NCI-H1417 treated with DMSO at 0.1 percent for 48 hours (cell line): ENCODE measurements around the gene ISCA2.
"Not testable (repeated sequence)": the region's sequence is repeated elsewhere in the genome, so short reads cannot be mapped to it uniquely, and the experiment has no call there.

Experiments used
- DNase-seq: peaks from one replicate; lab custom pipeline; 2025; lab: John Stamatoyannopoulos, UW

Gene ISCA2

DNA sequence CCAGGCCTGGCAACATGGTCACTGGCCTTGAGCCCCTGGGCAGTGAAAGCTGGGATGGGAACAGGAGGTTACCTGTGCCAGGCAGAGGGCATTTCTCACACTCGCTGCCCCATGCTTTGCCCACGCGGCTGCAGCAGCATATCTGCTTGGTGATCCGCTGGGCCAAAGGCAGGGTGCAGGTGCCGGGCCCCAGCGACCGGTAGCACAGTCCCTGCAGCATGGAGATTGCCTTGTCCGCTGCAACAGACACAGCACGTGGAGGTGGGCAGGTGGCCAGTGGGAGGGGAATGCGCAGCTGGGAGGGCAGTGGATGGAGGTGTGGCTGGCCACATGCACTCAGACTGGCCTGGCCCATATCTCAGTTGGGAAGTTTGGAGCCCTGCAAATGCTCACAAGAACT is 35.3 kb downstream of the ISCA2 start:
- DNase-seq, result no peak

DNA sequence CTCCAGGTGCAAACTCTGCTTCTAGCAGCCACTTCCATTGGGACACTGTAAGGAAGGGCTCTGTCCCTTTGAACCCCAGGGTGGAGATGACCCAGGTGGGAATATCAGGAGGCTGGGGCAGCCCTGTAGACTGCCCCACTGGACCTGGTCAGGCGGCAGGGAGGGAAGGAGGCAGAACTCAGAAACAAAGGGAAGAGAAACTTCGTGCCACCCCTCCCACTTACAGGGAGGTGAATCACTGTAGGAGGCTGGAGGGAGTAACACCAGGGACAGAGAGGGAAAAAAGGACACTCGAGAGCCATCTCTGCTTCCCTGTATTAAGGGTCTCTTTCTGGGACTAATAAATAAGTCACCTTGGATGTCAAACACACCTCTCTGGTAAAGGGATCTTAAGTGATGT is 37.4 kb downstream of the ISCA2 start:
- no peak for DNase-seq

DNA sequence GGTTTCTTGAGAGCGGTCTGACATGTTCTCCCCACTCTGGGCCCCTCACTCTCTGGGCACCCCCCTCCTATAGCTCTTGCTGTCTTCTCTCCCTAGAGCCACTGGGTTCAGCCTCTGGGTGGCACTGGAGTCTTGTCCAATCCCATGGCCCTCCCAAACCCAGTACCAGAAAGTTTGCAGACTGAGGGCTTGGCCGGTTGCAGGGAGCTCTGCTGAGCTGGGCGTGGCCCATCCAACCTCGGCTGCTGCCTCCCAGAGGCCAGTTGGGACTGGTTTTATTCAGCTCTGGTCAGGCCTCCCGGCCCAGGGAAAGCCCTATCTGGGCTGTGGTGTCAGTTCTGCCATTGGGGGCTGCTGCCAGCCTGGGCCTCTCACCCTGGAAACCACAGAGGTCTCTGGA is 37.9 kb downstream of the ISCA2 start:
- no peak for DNase-seq

DNA sequence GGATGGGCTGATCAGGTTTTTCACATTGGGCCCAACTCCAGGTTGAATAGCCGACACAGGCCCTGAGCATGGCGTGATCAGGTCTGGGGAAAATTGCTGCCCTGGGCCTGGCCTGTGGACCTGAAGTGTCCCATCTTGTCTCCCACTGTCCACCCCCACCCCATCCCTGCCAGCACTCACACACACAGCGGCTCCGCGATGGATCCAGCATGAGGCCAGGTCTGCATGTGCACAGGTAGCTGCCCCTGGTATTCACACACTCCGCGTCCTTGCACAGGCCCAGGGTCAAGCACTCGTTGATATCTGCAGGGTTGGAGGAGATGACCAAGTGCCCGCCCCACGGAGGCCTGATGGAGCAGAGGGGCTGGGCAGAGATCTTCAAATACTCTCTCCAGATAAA is 38.7 kb downstream of the ISCA2 start:
- no peak for DNase-seq

DNA sequence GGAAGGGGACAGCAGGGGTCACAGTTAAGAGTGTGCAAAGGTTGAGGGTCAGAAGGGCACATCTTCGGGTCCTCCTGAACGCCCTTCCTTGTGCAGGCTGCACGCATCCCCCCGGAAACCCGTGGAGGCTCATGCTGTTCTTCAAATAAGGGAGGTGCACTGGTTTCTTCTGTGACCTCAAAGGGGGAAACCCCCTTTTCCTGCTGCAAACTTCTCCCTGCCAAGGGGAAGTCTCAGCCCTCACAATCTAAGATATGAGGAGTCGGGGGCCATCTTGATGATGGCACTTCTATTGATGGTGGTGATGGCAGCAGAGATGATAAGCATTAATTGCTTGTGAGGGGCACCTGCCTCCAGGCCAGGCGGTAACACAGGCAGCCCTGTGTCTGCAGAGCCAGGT is 40.0 kb downstream of the ISCA2 start:
- DNase-seq, result no peak

DNA sequence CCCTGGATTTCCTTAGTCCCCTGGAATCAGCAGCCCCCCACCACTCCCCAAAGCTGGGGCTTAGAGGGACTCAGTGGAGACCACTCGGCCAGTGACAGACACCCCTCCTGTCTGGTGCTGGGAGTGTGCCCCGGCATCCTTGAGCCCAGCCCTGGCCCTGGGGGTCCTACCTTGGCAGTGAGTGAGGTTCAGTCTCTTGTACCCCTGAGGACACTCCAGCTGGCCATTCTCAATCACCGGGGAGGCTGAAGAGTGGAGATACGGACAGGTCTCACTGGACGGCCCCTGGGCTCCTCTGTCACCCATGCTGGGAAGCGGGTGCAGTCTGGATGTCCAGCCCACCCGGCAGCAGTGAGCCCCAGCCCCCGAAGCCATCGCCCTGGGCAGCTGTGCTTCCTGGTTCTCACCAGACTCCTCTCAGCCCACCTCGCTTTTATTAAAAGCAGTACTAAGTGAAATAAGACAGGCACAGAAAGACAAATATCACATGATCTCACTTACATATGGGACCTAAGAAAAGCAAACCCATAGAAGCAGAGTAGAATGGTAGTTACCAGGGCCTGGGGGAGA is 42.3 kb downstream of the ISCA2 start:
- no peak for DNase-seq

DNA sequence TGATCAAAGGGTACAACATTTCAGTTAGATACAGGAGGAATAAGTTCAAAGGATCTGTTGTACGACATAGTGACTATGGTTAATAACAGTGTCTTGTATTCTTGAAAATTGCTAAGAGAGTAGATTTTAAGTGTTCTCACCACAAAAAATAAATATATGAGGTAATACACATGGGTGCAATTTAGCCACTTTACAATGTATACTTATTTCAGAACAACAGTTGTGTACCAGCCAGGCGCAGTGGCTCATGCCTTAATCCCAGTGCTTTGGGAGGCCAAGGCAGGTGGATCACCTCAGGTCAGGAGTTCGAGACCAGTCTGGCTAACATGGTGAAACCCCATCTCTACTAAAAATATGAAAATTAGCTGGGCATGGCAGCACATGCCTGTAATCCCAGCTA is 42.8 kb downstream of the ISCA2 start:
- not testable (repeated sequence) for DNase-seq

DNA sequence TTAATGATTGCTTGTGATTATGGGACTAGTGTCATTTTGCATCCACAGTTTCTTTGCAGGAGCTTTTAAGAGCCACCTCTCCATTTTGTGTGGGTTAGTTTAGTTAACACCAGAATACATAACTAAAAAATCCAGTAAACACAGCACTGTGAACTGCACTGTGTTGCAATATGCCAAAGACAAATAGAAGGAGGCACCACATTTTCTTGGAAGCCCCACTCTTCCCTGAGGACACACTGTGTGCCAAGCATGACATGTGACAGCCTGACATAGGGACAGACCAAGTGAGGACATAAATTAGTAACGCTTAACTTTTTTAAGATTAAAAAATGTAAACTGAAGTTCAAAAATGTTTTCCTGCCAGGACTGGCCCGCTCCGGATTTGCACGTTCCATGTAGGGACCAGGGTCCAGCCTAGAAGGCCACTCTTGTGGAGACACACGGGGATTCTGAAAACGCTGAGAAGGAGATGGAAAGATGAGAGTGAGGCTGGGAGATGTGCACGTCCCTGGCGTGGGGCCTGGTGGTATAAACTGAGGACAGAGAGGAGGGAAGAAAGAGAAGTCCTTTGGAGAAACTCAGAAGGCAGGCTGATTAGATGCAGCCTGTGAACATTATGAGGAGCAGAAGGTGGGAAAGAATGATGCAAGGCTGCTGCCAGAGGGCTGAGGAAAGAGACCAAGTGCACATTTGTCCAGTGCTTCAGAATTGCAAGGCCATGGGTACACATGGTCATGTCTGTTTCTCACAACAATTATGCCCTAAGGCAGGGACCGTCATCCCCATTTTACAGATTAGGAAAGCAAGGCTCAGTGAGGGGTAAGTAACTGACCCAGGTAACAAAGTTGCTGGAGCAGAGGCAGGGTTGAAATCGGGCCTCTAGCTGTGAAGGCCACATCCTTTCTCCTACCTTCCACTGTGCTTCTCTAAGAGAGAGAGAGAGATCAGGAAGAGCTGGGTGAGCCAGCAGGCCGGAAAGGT is 45.1 kb downstream of the ISCA2 start:
- no peak for DNase-seq

DNA sequence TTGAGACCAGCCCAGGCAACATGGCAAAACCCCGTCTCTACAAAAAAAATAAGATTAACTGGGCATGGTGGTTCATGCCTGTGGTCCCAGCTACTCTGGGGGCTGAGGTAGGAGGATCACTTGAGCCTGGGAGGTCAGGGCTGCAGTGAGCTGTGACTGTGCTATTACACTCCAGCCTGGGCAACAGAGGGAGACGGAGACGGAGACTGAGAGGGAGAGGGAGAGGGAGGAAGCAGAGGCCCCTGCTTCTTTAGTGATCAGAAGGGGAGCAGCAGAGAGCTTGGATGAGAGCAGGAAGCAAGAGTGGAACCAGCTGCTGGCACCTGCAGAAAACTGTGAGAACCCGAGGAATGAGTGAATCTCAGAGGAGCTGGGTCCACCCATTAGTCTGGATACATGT is 45.9 kb downstream of the ISCA2 start:
- DNase-seq, result no peak

DNA sequence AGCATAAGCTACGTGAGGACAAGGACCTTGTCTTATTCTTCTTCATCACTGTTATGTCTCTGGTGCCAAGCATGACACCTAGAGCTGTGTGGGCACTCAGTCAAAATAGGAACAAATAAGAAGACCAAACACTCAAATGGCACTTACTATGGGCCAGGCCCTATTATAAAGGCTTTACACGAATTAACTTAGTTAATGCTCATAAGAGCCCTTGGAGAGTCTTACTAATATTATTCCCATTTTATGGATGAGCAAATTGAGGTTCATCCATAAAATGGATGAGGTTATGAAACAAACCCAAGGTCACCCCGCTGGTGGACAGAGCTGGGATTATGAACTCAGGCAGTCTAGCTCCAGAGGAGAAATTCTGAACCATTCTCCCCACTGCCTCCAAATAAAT is 47.7 kb downstream of the ISCA2 start:
- DNase-seq, result no peak

DNA sequence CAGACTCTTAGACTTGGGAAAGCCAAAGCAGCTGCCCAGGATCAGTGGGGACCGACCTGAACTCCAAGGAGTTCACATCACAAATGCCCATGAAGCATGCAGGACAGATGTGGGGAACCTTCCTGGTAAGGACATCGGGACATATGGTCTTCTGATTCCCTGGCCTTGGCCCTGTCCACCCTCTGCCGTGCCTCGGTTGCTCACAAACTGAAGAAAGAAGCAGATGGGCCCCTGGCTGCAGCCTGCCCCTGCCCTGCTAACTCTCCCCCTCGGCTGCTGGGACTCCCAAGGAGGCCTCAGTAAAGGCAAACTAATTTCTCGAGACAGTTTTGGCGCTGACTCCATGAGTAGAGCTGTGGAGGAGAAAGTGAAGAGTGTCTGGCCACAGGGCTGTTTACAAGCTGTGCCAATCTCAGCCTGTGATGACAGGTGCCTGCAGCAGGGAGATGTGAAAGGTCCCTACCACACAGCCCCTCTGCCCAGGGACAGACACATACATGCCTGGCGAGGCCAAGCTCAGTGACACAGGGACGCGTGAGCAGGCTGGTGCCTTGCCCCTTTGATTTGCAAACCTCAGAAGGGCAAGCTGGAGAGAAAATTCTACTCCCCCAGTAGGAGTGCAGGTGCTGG is 48.6 kb downstream of the ISCA2 start:
- no peak for DNase-seq

DNA sequence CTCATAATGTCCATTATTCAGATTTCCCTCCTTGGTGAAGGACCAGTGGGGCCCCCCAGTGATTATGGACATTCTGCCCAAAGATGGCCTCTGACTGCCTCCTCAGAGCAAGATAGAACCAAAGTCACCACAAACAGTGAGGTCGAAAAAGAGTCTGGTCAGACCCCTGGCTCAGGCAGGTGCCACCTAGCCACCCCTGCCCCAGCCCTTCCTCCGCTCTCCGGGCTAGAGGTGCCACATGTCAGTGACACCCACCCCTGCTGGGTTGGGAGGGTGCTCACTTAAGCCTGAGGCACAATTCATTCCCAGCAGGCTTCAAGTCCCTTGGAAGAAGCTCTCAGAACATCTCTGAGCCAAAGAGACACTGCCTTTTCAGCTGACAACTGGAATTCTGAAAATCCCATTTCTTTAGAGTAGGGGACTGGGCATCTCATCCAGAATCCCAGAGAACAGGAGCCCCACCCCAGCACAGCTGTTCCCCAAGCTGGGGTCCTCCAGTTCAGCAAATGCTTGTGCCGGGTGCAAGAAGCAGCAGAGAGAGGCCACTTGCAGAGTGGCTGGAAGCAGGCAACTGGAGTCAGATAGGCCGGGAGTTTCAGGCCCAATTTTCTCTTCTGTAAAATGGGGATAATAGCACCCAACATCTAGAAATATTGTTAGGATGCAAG is 50.3 kb downstream of the ISCA2 start:
- DNase-seq, result no peak

DNA sequence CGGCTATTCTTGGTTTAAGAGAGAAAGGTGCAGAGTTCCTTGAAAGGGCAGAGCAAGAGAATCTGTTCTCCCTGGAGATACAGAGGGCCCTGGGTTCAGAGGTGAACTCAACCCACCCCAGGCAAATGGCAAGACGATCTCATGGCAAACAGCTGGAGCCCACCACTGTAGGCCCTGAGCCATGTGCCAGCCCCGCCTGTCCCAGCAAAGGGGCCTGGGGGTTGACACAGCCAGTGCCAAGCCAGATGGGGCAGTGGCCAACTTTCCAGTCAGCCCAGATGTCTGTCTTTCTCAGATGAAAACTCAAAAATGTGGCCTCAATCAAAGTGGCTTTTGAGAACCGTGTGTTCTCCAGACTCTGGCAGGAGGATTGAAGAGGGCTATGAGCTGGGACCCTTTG is 51.8 kb downstream of the ISCA2 start:
- DNase-seq, result no peak

DNA sequence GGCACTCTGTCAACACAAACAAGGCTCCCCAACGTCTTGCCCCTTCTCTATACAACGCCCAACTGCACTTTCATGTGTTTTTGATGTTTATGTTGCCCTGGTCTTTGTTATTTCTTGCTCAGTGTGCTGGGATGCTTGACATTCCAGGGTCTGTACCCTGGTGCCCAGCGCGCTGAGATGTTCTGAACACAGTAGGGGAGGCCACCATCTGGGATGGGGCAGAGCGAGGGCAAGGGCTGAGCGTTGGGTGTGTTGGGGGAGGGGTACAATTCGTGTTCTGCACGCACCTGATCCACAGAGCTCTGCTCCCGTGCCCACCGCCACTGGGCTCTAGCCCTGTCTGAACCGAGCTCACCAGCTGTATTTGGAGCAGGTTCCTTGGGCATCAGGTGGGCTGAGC is 52.9 kb downstream of the ISCA2 start:
- DNase-seq, result no peak
